Measurements from ENCODE around the gene SLC6A2.

SLC6A2 gene

DNA sequence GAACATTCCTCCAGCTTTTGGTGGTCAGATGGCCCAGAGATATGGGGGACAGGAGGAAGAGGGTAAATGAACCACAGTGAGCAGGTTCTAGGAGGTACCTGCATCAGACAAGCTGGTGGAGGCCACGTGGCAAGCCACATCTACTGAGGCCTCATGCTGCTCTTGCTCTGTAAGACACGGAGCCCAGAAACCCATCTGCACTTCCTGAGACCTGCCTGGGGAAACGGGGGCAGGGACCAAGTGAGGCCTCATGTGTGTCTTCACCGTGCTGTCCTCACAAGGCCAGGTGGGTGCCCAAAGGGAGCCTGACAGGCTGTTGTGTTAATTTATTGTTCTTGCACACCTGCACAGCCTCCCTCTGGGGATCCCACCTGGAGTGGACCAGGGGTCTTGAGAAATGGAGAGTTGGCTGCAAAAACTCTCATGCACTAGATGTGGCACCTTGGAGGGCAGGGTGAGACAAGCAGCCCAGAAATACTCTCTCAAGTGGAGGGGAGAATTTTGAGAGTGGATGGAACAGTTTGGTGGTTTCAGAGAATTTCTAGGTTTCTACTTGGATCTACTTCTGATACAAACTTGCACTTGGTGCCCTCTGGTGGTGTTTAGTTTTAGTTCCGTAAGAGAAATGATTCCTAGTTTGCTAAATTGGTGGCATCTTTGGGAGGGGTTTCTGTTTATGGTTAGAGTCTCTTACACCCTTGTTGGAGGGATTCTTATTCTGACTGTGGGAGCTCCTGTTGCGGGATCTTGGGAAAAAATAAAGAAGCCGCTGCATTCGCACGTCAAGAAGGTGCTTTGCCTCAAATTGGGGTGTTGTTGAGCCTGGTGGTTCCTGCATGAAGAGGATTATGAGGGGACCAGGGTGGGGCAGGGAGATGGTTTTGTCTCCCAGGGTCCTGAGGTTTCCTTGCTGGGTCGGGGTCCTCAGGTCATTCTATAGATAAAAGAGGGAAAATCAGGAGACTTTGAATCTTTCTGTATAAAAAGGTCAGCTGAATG lies 47.5 kb downstream of the SLC6A2 start:
- no peak overlapping the region for H3K4me3 ChIP-seq (ENCODE audit: control insufficient read depth, low read depth, low read length)
- DNase-seq (ENCODE audit: low read depth) = peak; percentile 67
- TF ChIP-seq, protein P1, sequence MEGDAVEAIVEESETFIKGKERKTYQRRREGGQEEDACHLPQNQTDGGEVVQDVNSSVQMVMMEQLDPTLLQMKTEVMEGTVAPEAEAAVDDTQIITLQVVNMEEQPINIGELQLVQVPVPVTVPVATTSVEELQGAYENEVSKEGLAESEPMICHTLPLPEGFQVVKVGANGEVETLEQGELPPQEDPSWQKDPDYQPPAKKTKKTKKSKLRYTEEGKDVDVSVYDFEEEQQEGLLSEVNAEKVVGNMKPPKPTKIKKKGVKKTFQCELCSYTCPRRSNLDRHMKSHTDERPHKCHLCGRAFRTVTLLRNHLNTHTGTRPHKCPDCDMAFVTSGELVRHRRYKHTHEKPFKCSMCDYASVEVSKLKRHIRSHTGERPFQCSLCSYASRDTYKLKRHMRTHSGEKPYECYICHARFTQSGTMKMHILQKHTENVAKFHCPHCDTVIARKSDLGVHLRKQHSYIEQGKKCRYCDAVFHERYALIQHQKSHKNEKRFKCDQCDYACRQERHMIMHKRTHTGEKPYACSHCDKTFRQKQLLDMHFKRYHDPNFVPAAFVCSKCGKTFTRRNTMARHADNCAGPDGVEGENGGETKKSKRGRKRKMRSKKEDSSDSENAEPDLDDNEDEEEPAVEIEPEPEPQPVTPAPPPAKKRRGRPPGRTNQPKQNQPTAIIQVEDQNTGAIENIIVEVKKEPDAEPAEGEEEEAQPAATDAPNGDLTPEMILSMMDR (conservative IDR thresholded peaks at IDR 0.05; ENCODE audit: control insufficient read depth, insufficient read depth, low read depth, low read length) = peak; percentile 55

DNA sequence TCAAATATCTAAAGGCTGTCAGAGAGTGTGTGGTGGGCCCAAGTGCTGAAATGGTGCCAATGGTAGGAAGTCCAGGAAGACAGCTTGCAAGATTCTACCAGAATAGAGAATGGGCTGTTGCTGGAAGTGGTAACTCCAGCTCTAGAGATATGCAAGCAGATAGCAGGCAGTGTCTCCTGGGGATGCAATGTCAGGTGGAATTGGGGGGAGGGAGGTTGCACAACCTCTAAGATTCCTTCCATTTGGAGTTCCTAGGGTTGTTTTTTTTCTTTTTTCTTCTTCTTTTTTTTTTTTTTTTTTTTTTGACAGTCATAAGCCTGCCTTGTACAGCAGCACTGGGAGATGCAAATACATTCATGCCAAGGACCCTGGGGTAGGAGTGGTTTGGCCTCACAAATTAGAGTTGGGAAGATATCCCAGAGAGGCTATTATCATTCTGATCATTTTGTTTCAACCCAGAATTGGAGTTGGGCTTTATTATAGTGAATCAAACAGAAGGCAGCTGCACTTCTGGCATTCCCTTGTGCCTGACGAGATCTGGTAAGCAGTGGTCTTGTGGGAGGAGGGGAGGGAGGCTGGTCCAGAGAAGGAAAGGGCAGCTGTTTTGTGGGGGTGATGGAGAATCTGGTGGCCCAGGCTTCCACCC lies 51.1 kb downstream of the SLC6A2 start:
- no peak for DNase-seq (ENCODE audit: low read depth)
- TF ChIP-seq, protein P1 (conservative IDR thresholded peaks at IDR 0.05; ENCODE audit: control insufficient read depth, insufficient read depth, low read depth, low read length) = no peak
- H3K4me3 ChIP-seq (ENCODE audit: control insufficient read depth, low read depth, low read length) = no peak overlapping the region

DNA sequence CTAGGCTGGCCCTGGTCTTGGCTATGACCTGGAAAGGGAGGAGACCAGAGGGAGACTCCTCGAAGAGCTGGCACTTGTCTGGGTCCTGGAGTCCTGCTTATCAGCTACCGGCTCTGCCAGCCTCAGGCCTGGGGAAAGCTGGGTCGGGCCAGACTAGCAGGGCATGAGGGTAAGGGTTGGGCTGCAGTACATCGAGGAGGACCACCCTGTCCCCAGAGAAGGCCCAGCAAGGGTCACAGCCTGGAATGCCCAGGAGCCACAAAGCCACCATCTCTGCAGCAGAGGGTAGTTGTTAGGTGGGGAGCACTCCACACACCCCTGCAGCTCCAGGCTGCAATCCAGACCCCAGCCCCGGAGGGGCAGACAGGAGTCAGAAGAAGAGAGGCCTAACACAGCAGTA lies 54.0 kb downstream of the SLC6A2 start:
- DNase-seq (ENCODE audit: low read depth) = no peak
- TF ChIP-seq, protein P1 (conservative IDR thresholded peaks at IDR 0.05; ENCODE audit: control insufficient read depth, insufficient read depth, low read depth, low read length) = no peak
- no peak overlapping the region for H3K4me3 ChIP-seq (ENCODE audit: control insufficient read depth, low read depth, low read length)

DNA sequence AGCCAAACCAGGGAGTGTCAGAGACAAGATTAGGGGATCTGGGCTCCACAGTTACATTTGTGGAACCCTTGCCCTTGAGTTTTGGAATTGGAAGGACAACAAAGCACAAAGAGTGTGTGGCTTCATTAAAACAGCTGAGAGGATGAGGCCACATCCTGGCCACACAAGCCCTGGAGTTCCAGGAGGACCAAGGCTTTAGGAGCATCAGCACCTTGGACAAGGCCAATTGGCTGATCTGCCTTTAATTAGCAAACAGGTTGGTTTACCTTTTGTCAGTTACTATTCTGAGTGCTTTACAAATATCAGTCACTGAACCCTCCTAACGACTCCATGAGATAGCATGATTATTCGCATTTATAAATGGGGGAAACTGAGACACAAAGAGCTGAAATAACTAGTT lies 54.7 kb downstream of the SLC6A2 start:
- TF ChIP-seq, protein P1 (conservative IDR thresholded peaks at IDR 0.05; ENCODE audit: control insufficient read depth, insufficient read depth, low read depth, low read length) = no peak
- no peak for DNase-seq (ENCODE audit: low read depth)
- H3K4me3 ChIP-seq (ENCODE audit: control insufficient read depth, low read depth, low read length) = no peak overlapping the region

DNA sequence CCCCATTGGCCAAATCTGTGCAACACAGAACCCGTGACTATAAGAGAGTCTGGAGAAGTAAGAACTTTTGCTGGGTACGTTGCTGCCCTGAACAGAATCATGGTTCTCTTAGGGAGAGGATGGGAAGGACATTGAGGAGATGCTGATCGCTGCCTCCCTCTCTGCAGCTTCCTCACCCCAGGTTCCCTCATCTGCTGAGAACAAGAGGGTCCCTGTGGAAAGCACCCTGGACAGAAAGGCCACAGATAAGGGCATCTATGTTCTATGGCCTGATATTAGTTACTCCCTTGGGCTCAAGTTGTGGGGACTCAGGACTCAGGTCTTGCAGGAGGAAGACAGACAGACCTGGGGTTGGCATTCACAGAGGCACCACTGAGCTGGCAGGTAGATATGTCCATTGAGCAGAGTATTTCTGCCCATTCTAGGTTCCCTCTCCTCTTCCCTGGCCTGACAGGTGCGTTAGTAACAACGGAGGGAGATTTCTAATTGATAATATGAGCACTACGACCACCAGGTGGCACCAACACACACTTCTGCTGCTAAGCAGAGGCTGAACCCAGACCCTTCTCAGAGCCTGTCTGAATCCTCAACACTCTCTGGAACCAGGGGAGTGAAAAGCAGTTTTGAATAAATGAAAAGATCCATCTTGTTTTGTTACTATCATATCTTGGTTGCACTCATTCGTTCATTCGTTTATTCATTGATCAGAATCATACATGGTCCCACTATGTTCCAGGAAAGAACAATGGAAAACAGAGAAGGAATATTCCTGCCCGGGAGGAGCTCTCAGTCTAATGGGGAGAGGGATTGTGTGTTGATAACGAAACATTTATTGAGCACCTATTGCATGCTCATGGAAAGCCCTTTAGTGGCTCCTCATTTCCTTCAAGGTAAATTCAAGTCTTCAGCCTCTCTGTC lies 56.4 kb downstream of the SLC6A2 start:
- peak; percentile 55 for DNase-seq (ENCODE audit: low read depth)
- no peak overlapping the region for H3K4me3 ChIP-seq (ENCODE audit: control insufficient read depth, low read depth, low read length)
- TF ChIP-seq, protein P1 (conservative IDR thresholded peaks at IDR 0.05; ENCODE audit: control insufficient read depth, insufficient read depth, low read depth, low read length) = peak; percentile 64

DNA sequence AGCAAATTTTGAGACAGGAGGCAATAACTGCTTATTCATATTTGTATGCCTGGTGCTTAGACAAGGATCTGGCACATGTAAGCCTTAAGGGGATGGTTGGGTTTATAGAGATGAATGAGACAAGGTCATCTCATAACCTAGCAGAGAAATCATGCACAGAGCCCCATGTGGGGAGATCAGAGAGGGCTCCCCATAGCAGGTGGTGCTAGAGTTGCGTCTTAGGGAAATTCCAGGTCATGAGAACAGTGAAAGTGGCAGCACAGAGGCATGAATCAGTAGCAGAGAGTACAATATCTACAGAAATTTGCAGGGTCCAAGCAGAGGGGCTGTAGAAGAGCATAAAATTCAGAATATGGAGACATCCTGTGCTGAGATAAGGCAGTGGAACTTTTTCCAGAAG lies 57.3 kb downstream of the SLC6A2 start:
- TF ChIP-seq, protein P1 (conservative IDR thresholded peaks at IDR 0.05; ENCODE audit: control insufficient read depth, insufficient read depth, low read depth, low read length) = no peak

More for the DNA sequence above, 57.3 kb downstream of the SLC6A2 start:
- no peak for DNase-seq (ENCODE audit: low read depth)
- H3K4me3 ChIP-seq (ENCODE audit: control insufficient read depth, low read depth, low read length) = no peak overlapping the region

Data from fibroblast of mammary gland (primary cell).